Ascending aorta (tissue), 2 donors: Measurements from ENCODE around the gene KRTAP10-7. TPM values are rescaled to one million over a fixed set of nuclear protein-coding genes. Genes with fewer than 3 reads are reported as not detected.

Source experiments
- DNase-seq, 2 donors: peaks; one replicate each; pipeline ENCODE4 v3.0.0-alpha.2; 2019; ENCODE audit warnings: low spot score in 2 of 2
- H3K27ac ChIP-seq, 2 donors: fragments of 200-600 bp; sonication (generic); one replicate each; pipeline ENCODE4 v1.5.1; 2016 to 2017; ENCODE audit warnings: mild to moderate bottlenecking in 1 of 2
- H3K27me3 ChIP-seq: fragments of 200-600 bp; sonication (generic); one replicate; pipeline ENCODE4 v1.5.1; 2017
- H3K36me3 ChIP-seq, 2 donors: fragments of 200-600 bp; sonication (generic); one replicate each; pipeline ENCODE4 v1.5.1; 2016
- H3K4me1 ChIP-seq, 2 donors: fragments of 200-600 bp; sonication (generic); one replicate each; pipeline ENCODE4 v1.5.1; 2016 to 2017; ENCODE audit warnings: mild to moderate bottlenecking in 1 of 2
- H3K4me3 ChIP-seq, 2 donors: fragments of 200-600 bp; sonication (generic); one replicate each; pipeline ENCODE4 v1.5.1; 2016 to 2017; ENCODE audit warnings: mild to moderate bottlenecking in 1 of 2
- H3K9me3 ChIP-seq, 2 donors: fragments of 200-600 bp; sonication (generic); one replicate each; pipeline ENCODE4 v1.5.1; 2016
- CTCF ChIP-seq, 3 experiments: fragments of 200-600 bp in 2 of 3; fragments of 450-650 bp in 1 of 3; sonication (generic) in 2 of 3; IDR thresholded peaks; one replicate each; pipeline ENCODE4 v1.5.1; 2016 to 2019; ENCODE audit warnings: antibody characterized with exemption in 3 of 3, mild to moderate bottlenecking in 1 of 3, moderate library complexity in 1 of 3
- intact Hi-C: fragments of 100-400 bp; cut with DNase I; formaldehyde crosslinking; loops from one replicate; pipeline ENCODE4 v1.15.1; 2023
- total RNA-seq: library from RNA; depleted of rRNA; stranded (reverse); fragments of >200 nt; gene quantifications from one replicate; pipeline ENCODE4 v1.1.0, GENCODE V29; 2016

The KRTAP10-7 gene
- total RNA-seq, 1 donor from 2014 or later: not detected

GRCh38 chr21:44592446-44593311, 7.7 kb upstream of the KRTAP10-7 start, which contains the start of gene KRTAP10-6:
Gene KRTAP10-6 (minus strand): TSS chr21:44592505. CDS start chr21:44592484, 21 bp downstream.
- intact Hi-C loops: no loop called here
- no peak within 1 kb of the TSS for H3K27ac ChIP-seq
- H3K4me3 ChIP-seq: no peak within 1 kb of the TSS
- no peaks in the 10 kb centered on the region for H3K36me3 ChIP-seq
- no peaks in the 10 kb centered on the region for H3K9me3 ChIP-seq
- no peak for TF ChIP-seq CTCF (IDR thresholded peaks at IDR 0.05)
- H3K27me3 ChIP-seq: no peaks in the 10 kb centered on the region
- H3K4me1 ChIP-seq: no peaks in the 10 kb centered on the region
- DNase-seq: no peak

GRCh38 chr21:44593598-44594405, 6.6 kb upstream of the KRTAP10-7 start:
- Histone ChIP-seq H3K4me3 (no peak overlapping the region), H3K4me1 (no peaks in the 10 kb centered on the region), H3K9me3 (no peaks in the 10 kb centered on the region), H3K27me3 (no peaks in the 10 kb centered on the region), H3K36me3 (no peaks in the 10 kb centered on the region), H3K27ac (no peak overlapping the region)
- no peak for DNase-seq
- intact Hi-C loops: no loop called here
- no peak for TF ChIP-seq CTCF (IDR thresholded peaks at IDR 0.05)

- Histone ChIP-seq H3K4me3 (no peak overlapping the region), H3K36me3 (no peaks in the 10 kb centered on the region), H3K27ac (no peak overlapping the region), H3K4me1 (no peaks in the 10 kb centered on the region), H3K27me3 (no peaks in the 10 kb centered on the region), H3K9me3 (no peaks in the 10 kb centered on the region)
- no peak for DNase-seq
- intact Hi-C loops: no loop called here
- no peak for TF ChIP-seq CTCF (IDR thresholded peaks at IDR 0.05)
Observed at GRCh38 chr21:44594406-44594916, 5.9 kb upstream of the KRTAP10-7 start.

- Histone ChIP-seq H3K4me1 (no peaks in the 10 kb centered on the region), H3K36me3 (no peaks in the 10 kb centered on the region), H3K27me3 (no peaks in the 10 kb centered on the region), H3K27ac (no peak overlapping the region), H3K4me3 (no peak overlapping the region), H3K9me3 (no peaks in the 10 kb centered on the region)
- intact Hi-C loops: no loop called here
- TF ChIP-seq CTCF (IDR thresholded peaks at IDR 0.05): no peak
- no peak for DNase-seq
Observed at GRCh38 chr21:44595524-44595923, 4.9 kb upstream of the KRTAP10-7 start.

- H3K27ac ChIP-seq: no peak overlapping the region
- no peak for TF ChIP-seq CTCF (IDR thresholded peaks at IDR 0.05)
- no peaks in the 10 kb centered on the region for H3K27me3 ChIP-seq
- H3K4me1 ChIP-seq: no peaks in the 10 kb centered on the region
- H3K9me3 ChIP-seq: no peaks in the 10 kb centered on the region
- H3K36me3 ChIP-seq: no peaks in the 10 kb centered on the region
- no peak overlapping the region for H3K4me3 ChIP-seq
- intact Hi-C loops: no loop called here
- no peak for DNase-seq
Observed at GRCh38 chr21:44596068-44596725, 4.2 kb upstream of the KRTAP10-7 start.
